Measurements from ENCODE around the gene OXNAD1. TPM values are rescaled to one million over a fixed set of nuclear protein-coding genes. Genes with fewer than 3 reads are reported as not detected.

The OXNAD1 gene
- total RNA-seq, 1 experiment from 2014 or later, result 23.7 TPM

- no peak overlapping the region for H2BK20ac ChIP-seq (ENCODE audit: low read depth, low read length, poor library complexity, severe bottlenecking)
- H3K14ac ChIP-seq (ENCODE audit: insufficient read depth, low read length), result no peak overlapping the region
- H3K4me1 ChIP-seq (ENCODE audit: insufficient read depth, low read length), result no peaks in the 10 kb centered on the region
- no peak overlapping the region for H3K4me2 ChIP-seq (ENCODE audit: insufficient read depth, insufficient read length, low read length)
- H3K9ac ChIP-seq (ENCODE audit: extremely low read depth, insufficient read length, low read length), result no peak overlapping the region
- H4K91ac ChIP-seq (ENCODE audit: insufficient read length, low read depth, low read length), result no peak overlapping the region
- no peaks in the 10 kb centered on the region for H3K23me2 ChIP-seq (ENCODE audit: insufficient read length, low read depth, low read length, poor library complexity, severe bottlenecking)
- no peak overlapping the region for H4K8ac ChIP-seq (replicated peaks; ENCODE audit: insufficient read length, low read depth, low read length)
- no peaks in the 10 kb centered on the region for H4K20me1 ChIP-seq (ENCODE audit: control insufficient read depth, insufficient read depth, insufficient read length)
- H3T11ph ChIP-seq (ENCODE audit: low read length), result no peak overlapping the region
- peaks cover 3% of the 10 kb centered on the region in 2 experiments; a peak in 2 of 5 replicates for H3K9me3 Mint-ChIP-seq
- H3K23ac ChIP-seq (ENCODE audit: insufficient read length, low read depth, low read length), result no peak overlapping the region
- no peaks in the 10 kb centered on the region for H3K79me2 ChIP-seq (ENCODE audit: insufficient read depth, low read length)
- H2AFZ ChIP-seq (ENCODE audit: low read length), result no peak overlapping the region
- H3K27ac Mint-ChIP-seq, result no peak overlapping the region
- H3K56ac ChIP-seq (ENCODE audit: insufficient read length, low read depth, low read length), result no peak overlapping the region
- no CpG with 5 or more reads among the region's 1 CpG for WGBS (ENCODE audit: extremely low coverage, insufficient read length, low lambda C conversion rate)
- no peaks in the 10 kb centered on the region for H3K27me3 Mint-ChIP-seq (ENCODE audit: low read depth)
- no peaks in the 10 kb centered on the region for H3K27me3 ChIP-seq (ENCODE audit: insufficient read depth, low read length)
- no peak overlapping the region for H3K27ac ChIP-seq (ENCODE audit: insufficient read length, low read depth, low read length)
- no peak overlapping the region for H3K4ac ChIP-seq (ENCODE audit: low read depth, low read length)
- H2AK5ac ChIP-seq (ENCODE audit: insufficient read length, low read length), result no peak overlapping the region
- no peak overlapping the region for H2BK120ac ChIP-seq (ENCODE audit: low read depth, low read length, poor library complexity, severe bottlenecking)
- no peak overlapping the region for H2BK12ac ChIP-seq (ENCODE audit: insufficient read length, low read depth, low read length)
- H3K79me1 ChIP-seq (ENCODE audit: insufficient read depth, low read depth, low read length, poor library complexity, severe bottlenecking), result no peaks in the 10 kb centered on the region
- H4K5ac ChIP-seq (ENCODE audit: insufficient read length, low read depth, low read length), result no peak overlapping the region
- H2BK15ac ChIP-seq (ENCODE audit: low read depth, low read length), result no peak overlapping the region
- H3K9me3 ChIP-seq (ENCODE audit: control insufficient read depth, low read depth, low read length), result no peaks in the 10 kb centered on the region
- H3K36me3 Mint-ChIP-seq (ENCODE audit: insufficient read depth in 1 of 3, low read depth in 3 of 3), result peaks cover 15 to 32% (median 21%) of the 10 kb centered on the region in 3 experiments
- no peak overlapping the region for H3K18ac ChIP-seq (ENCODE audit: insufficient read length, low read depth, low read length)
- no peak overlapping the region for H3K4me3 Mint-ChIP-seq
- TF ChIP-seq, protein P1, sequence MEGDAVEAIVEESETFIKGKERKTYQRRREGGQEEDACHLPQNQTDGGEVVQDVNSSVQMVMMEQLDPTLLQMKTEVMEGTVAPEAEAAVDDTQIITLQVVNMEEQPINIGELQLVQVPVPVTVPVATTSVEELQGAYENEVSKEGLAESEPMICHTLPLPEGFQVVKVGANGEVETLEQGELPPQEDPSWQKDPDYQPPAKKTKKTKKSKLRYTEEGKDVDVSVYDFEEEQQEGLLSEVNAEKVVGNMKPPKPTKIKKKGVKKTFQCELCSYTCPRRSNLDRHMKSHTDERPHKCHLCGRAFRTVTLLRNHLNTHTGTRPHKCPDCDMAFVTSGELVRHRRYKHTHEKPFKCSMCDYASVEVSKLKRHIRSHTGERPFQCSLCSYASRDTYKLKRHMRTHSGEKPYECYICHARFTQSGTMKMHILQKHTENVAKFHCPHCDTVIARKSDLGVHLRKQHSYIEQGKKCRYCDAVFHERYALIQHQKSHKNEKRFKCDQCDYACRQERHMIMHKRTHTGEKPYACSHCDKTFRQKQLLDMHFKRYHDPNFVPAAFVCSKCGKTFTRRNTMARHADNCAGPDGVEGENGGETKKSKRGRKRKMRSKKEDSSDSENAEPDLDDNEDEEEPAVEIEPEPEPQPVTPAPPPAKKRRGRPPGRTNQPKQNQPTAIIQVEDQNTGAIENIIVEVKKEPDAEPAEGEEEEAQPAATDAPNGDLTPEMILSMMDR (conservative IDR thresholded peaks at IDR 0.05), result no peak
- no peak overlapping the region for H2BK5ac ChIP-seq (ENCODE audit: insufficient read length, low read length)
- DNase-seq, result no peak
- H3K4me1 Mint-ChIP-seq, result no peaks in the 10 kb centered on the region
Observed at GRCh38 chr3:16288664-16289063, 23.7 kb downstream of the OXNAD1 start.
